Measurements from ENCODE around the gene RAF1.
"Not testable (repeated sequence)": the region's sequence is repeated elsewhere in the genome, so short reads cannot be mapped to it uniquely, and the experiment has no call there.

RAF1 gene

DNA sequence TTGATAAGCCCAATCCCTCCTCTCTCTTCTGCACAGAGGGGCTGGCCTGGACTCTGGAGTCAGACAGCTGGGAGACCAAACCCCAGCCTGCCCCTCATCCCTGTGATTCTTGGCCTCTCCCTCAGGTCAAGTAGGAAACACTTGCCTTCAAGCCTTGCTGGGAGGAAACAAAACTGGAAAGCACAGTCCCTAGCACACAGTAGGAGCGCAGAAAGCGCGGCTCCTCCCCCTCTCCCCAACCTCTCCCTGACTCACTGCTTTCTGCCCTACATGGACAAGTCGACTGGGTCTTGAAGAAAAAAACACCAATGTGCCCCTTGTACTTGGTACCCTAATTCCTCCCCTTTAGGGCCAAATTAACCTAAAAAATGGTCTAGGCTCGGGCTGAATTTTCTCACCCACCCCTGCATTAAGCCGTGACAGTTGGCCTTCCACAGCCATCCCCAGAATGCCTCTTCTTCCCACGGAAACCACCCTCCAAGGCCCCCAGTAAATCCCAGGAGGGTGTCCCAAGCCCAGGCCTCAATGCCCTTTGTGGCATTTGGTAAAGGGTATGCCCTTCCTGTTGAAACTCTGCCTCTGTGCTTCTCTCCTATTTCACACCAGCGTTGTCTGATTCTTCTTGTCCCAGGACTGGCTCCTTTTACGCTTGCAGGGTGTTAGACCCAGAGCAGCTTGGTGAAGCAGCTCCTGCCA lies 11.3 kb upstream of the RAF1 start:
- DNase-seq, result no peak

DNA sequence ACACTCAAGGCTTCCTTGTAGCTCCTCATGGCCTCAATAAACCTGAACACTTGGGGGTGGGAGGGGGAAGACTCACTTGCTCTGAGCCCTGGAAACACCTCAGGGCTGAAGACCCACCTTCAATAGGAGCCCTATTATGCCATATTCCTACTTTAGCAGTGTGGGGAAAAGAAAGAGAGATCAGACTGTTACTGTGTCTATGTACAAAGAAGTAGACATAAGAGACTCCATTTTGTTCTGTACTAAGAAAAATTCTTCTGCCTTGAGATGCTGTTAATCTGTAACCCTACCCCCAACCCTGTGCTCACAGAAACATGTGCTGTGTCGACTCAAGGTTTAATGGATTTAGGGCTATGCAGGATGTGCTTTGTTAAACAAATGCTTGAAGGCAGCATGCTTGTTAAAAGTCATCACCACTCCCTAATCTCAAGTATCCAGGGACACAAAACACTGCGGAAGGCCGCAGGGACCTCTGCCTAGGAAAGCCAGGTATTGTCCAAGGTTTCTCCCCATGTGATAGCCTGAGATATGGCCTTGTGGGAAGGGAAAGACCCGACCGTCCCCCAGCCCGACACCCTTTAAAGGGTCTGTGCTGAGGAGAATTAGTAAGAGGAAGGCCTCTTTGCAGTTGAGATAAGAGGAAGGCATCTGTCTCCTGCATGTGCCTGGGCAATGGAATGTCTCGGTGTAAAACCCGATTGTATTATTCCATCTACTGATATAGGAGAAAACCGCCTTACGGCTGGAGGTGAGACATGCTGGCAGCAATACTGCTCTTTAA lies 10.2 kb upstream of the RAF1 start:
- not testable (repeated sequence) for DNase-seq

DNA sequence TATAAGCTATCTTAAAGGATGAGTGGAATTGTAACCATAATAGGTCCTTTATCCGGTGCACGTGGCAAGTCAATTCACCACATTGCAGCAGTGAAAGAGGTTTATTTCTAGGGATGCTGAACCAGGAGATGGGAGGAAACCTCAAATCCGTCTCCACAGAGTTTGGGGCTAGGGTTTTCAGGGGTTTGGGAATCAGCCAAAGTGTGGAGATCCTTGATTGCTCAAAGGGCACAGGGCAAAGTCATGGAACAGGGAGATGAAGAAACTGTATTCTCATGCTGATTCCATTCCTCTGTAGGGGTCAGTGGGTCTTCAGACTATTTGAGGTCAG lies 7.2 kb upstream of the RAF1 start:
- no peak for DNase-seq

DNA sequence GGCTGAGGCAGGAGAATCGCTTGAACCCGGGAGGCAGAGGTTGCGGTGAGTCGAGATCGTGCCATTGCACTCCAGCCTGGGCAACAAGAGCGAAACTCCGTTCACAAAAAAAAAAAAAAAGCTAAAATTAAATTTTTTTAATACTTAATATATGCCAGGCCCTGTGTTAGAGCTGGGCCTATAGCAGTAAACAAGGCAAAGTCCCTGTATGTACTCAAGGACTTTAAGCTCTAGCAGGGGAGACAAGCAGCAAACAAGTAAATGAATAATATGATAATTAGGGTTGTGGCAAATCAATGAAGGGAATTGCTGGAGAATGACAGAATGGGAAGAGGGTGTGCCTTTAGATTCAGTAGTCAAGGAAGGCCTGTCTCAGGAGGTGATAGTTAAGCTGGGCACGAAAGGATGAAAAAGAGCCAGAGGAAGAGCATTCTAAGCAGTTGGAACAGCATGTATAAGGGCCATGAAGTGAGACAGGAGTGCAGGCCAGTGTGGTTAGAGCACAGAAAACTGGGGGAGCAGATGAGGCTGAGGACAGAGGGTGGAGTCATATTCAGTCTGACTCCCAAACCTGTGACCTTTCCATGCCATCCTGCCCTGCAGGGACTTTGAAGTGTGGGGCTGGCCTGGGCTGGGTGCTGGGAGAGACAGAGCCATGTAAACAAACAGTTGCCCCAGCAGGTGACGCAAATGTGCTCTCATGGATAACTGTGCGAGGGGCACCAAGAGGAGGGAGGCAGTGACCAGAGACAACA lies 6.6 kb upstream of the RAF1 start:
- no peak for DNase-seq

DNA sequence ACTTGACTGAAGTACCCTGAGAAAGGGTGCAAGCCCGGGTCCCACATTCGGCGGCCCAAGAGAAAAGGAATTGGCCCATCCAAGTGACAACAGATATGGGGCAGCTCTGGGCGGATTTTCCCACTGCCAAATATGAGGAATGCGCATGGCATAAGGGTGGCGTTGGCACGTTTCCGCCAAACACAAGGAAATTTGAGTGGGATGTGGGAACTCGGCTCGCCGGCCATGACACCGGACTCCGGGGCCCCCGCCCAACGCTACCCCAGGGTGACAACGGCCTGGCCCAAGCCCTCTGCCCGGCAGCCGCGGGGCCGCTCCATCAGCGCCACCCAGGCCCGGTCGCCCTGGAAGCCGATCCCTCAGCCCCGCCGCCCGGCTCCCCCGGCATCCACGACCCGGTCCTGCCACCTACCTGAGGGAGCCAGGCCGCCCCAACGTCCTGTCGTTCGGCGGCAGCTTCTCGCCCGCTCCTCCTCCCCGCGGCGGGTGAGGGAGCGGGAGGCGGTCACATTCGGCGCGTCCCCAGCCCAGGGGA lies 449 bp downstream of the RAF1 start:
- DNase-seq, result peak; percentile 54

- DNase-seq, result peak; percentile 30
Measured at GRCh38 chr3:12662593-12663400, 1.1 kb downstream of the RAF1 start.

DNA sequence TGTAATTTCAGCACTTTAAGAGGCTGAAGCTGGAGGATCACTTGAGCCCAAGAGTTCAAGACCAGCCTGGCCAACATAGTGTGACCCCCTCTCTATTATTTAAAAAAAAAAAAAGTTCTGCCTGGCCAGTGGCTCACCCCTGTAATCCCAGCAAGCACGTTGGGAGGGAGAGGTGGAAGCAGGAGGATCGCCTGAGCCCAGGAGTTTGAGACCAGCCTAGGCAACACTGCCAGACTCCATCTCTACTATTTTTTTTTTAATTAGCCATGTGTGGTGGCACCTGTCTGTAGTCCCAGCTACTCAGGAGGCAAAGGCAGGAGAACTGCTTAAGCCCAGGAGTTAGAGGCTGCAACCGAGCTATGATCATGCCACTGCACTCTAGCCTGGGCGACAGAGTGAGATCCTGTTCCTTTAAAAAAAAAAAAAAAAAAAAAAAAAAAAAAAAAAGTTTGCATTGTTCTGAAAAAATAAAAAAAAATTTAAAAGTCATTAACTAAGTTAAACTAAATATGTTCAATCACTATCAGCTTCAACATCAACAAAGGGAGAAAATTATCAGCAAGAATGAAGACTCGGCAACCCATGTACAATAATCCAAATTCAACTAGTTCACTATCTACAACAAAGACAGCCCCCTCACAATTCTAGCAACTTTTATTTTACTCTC lies 1.9 kb downstream of the RAF1 start:
- DNase-seq, result no peak

DNA sequence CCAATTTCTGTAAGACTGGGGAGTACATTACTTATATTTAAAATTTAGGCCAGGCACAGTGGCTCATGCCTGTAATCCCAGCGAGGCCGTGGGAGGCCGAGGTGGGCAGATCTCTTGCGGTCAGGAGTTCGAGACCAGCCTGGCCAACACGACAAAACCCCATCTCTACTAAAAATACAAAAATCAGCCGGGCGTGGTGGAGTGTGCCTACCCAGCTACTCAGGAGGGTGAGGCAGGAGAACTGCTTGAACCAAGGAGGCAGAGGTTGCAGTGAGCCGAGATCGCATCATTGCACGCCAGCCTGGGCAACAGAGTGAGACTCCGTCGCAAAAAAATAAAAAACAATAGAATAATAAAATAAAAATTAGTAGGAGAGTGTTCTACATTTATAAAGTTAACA lies 2.5 kb downstream of the RAF1 start:
- DNase-seq, result not testable (repeated sequence)

DNA sequence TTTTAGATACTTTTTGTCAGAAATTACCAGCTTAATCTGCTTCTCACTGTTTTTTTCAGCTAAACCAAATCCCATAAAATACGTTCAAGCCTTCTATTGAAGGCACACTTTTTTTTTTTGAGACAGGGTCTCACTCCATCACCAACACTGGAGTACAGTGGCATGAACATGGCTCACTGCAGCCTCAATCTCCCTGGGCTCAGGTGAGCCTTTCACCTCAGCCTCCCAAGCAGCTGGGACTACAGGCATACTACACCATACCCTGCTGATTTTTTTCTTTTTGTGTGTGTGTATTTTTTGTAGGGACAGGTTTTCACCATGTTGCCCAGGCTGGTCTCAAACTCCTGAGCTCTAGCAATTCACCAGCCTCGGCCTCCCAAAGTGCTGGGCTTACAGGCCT lies 3.7 kb downstream of the RAF1 start:
- no peak for DNase-seq

DNA sequence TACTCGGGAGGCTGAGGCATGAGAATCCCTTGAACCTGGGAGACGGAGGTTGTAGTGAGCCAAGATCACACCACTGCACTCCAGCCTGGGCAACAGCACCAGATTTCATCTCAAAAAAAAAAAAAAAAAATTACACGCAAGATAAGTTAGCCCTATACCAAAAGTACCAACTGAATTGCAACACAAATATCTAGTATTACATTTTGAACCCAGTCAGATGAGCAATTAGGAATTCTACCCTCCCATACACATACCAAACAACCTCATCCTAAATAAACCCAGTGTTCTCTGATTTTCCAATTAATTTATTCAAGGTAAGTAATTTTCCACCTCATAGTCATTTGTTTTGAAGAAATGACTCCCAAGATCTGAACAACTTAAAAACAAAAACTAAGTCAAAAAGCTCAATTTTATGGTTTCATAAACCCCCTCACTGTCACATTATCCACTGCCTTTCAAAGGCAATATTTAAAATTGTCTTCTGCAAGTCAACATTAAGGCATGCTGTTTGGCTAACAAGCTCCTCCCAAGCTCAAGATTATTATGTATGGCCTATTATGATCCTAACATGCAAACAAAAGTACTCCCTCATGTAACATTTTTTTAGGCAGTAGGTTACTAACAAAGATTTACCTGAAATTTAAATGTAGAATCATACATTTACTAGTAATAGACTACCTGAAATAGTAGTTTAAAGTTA lies 4.5 kb downstream of the RAF1 start:
- no peak for DNase-seq

- no peak for DNase-seq
Measured at GRCh38 chr3:12658593-12659058, 5.3 kb downstream of the RAF1 start.

DNA sequence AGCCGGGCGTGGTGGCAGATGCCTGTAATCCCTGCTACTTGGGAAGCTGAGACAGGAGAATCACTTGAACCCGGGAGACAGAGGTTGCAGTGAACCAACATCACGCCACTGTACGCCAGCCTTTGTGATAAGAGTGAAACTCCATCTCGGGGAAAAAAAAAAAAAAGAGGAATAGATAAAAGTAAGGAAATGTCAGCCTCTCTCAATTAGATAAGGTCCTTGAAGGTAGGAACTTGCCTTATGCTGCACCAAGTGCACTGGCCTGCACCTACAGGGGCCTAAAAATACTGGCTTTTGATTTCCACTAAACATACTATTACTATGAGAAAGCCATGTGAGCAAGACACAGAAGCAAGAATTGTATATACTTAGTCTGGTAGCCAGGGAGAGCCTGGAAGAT lies 7.1 kb downstream of the RAF1 start:
- DNase-seq, result no peak

GRCh38 chr3:12656193-12656592 lies 7.7 kb downstream of the RAF1 start:
- no peak for DNase-seq

DNA sequence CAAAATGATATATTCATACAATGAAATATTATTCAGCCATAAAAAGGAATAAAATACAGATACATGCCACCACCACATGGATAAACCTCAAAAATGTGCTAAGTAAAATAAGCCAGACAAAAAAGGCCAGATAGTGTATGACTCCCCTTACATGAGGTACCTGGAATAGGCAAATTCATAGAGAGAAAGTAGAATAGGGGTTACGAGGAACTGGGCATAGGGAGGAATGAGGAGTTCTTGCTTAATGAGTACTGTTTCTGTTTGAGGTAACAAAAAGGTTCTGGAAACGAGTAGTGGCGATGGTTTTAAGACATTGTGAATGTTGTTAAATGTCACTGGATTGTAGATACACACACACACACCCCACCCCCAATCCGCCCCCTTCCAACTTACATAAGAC lies 8.2 kb downstream of the RAF1 start:
- DNase-seq, result no peak

DNA sequence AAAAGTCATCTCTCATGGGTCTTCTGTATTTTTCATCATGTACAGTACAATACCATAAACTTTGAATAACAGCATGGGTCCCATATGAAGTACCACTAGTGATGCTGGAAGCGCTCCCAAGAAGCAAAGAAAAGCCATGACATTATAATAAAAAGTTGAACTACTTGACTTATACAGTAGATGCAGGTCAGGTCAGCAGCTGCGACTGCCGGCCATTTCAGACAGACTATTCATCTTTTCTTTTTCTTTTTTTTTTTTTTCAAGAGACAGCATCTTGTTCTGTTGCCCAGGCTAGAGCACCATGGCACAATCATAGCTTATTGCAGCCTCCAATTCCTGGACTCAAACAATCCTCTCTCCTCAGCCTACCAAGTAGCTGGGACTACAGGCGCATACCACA lies 10.2 kb downstream of the RAF1 start:
- no peak for DNase-seq

DNA sequence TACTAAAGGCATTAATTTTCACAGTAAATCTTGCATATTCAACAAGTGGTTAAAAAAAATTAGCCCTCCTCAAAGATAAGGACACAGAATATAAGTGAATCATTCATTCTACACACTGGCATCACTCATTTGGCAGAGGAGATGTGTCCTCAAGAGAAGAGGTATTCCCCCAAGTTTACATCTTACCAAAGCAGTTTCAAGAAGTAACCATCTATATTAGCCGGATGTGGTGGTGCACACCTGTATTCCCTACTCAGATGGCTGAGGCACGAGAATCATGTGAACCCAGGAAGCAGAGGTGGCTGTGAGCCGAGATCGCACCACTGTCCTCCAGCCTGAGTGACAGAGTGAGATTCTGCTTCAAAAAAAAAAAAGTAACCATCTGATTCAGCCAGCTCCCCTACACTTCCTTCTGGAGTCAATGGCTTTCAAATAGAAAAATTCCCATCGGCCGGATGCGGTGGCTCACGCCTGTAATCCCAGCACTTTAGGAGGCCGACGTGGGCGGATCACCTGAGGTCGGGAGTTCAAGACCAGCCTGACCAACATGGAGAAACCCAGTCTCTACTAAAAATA lies 15.4 kb downstream of the RAF1 start:
- DNase-seq, result no peak

DNA sequence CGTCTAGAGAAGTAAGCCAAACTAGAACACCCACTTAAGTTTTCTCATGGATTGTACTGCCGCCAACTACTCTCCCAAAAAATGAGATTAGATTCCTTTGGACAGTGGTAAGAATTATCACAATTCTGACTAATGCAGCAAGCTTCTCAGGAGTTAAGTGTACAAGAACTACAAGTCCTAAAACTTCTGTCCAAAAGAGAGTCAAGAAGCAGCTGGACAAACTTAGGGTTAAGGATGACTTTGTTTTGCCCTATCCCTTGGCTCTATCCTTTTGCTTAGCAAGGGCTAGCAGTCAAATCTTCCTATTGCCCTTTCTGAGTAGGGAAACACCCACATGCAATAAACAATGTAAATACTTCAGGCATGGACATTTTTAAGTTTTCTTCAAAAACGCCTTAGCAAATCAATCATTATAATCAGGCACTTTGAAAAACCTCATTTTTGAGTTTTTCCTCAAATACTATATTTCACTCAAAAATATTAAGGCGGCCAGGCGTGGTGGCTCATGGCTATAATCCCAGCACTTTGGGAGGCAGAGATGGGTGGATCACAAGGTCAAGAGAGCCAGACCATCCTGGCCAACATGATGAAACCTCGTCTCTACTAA lies 19.5 kb downstream of the RAF1 start:
- no peak for DNase-seq

DNA sequence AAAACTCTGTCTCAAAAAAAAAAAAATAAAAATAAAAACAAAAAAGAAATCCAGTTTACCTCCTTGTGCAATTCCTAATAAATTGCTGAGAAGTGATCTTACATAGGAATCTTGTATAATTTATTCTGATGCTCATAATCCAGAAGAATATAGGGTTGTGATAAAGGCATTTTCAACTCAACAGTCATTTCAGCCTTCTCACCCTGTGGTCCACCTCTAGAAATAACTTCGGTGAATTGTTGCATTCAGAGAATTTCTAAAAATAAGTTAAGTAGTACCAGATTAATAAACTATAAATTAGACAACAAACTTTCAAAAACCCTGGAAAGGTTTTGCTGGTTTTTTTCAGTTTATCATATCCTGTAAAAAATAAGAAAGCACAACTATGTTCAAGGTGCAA lies 20.2 kb downstream of the RAF1 start:
- no peak for DNase-seq

- no peak for DNase-seq
Measured at GRCh38 chr3:12643010-12643380, 20.9 kb downstream of the RAF1 start.

- DNase-seq, result not testable (repeated sequence)
Measured at GRCh38 chr3:12640853-12641252, 23.1 kb downstream of the RAF1 start.

- no peak for DNase-seq
Measured at GRCh38 chr3:12638105-12638504, 25.8 kb downstream of the RAF1 start.
